ENCODE data around the gene SMIM1.

The SMIM1 gene

GRCh38 chr1:3759796-3760195, 12.8 kb upstream of the SMIM1 start:
- DNase-seq = no peak

GRCh38 chr1:3761296-3762010, 11.1 kb upstream of the SMIM1 start:
- no peak for DNase-seq

GRCh38 chr1:3762151-3762872, 10.2 kb upstream of the SMIM1 start:
- DNase-seq = no peak

GRCh38 chr1:3762873-3763228, 9.7 kb upstream of the SMIM1 start:
- no peak for DNase-seq

GRCh38 chr1:3763351-3764125, 9.0 kb upstream of the SMIM1 start:
- no peak for DNase-seq

- no peak for DNase-seq
These were observed 5.1 kb upstream of the SMIM1 start for GRCh38 chr1:3767328-3767925.

DNA sequence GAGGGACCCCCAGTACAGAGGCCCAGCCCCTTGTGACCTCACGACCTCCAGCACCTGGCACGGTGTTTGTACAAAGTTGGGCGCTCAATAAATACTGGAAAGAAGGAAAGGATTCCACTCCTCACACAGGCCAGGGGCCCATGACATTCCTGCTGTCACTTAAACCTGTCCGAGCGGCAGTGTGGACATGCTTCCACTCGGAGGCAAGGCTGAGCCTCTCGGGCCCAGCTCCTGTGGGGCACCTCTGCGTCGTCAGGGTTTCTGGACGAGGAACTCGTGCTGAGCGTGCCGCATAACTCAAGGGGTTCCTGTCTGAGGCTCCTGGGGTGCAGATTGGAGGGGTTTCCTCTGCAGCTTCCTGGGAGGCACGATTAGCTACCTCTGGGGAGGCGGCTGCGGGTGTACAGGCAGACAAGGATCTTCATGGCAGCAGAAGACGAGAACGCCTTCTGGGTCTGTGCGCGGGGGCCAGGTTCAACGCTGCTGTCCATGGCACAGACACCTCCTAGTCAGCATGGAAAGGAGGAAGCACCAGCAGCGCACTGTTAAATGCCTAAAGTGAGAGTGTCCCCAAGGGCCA, 3.6 kb upstream of the SMIM1 start:
- DNase-seq = no peak

- no peak for DNase-seq
These were observed 2.3 kb upstream of the SMIM1 start for GRCh38 chr1:3770047-3770765.

DNA sequence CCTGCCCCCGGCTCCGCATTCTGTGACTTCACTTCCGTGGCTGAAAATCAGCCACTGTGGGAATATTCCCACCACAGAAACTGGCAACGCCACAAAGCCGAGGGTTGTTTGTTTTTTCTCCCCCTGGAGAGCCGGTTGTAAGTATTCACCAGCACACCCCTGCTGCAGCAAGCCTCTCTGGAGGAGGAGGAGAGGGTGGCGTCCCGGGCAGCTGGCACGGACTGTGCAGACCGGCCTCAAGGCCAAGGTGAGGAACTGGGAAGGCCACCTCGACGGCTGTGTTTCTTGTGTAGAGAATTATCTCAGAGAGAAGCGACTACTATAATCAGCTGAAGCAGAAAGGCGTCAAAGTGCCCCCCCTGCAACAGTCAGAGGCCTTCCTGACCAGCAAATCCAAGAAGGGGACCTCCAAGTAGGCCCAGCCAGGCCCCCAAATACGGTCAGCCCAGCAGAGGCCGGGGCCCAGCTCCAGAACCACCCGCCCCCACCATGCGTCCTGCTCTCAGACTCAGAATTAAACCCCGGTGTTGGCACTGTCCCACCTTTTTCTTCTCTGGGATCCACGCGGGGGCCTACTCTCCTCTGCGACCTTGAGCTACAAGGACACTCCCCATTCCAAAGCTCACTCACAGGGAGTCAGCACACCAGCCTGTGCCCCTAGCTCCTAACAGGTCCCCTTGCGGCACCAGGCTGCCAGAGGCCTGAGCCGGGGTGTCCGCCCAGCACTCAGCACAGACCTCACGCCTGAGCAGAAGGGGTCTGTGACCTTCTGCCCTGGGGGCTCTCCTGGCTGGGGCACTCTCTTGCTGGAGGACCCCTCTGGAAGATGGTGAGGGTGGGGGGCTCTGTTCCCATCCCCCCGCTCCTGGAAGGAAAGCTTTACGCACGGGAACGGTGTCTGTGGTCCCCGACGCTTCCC, 1.2 kb upstream of the SMIM1 start:
- DNase-seq = no peak

GRCh38 chr1:3772027-3772714, 378 bp upstream of the SMIM1 start:
- DNase-seq = peak; percentile 18

- no peak for DNase-seq
These were observed 1.2 kb downstream of the SMIM1 start for GRCh38 chr1:3773572-3774275.

- DNase-seq = no peak
These were observed 1.9 kb downstream of the SMIM1 start for GRCh38 chr1:3774276-3774945.

GRCh38 chr1:3774946-3775489, 2.5 kb downstream of the SMIM1 start:
- no peak for DNase-seq

- no peak for DNase-seq
These were observed 3.1 kb downstream of the SMIM1 start for GRCh38 chr1:3775490-3776230.

DNA sequence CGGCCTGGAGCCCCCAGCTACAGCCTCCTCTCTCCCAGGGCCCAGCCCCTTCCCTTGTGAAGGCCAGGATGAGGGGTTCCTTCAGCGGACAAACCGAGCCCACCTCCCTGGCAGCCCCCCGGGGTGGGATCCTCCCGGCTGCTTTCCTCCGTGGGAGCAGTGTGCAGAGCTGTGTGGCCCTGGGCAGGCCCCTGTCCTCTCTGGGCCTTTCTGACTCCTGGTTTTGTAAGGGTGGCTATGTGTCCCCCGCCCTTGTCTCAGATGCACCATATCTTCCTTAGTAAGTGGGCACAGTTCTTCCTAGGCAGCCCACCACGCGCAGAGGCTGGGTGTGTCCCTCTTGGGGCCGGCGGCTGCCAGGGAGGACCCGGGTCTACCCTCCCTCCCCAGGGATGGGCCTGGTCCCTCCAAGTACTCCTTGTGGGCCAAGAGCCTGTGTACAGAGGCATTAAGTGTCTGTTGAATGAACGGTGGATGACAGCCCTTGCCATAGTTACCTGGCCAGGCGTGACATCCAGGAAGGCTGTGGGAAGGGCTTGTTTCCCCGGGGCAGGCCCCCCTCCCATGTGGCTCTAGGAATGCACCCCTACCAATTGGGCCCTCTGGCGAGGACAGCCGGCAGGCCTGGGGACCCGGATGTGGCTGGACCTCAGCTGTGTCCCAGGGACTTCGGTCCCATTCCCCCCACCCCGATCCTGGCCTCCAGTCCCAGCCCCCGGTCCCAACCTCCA, 3.8 kb downstream of the SMIM1 start:
- DNase-seq = no peak

DNA sequence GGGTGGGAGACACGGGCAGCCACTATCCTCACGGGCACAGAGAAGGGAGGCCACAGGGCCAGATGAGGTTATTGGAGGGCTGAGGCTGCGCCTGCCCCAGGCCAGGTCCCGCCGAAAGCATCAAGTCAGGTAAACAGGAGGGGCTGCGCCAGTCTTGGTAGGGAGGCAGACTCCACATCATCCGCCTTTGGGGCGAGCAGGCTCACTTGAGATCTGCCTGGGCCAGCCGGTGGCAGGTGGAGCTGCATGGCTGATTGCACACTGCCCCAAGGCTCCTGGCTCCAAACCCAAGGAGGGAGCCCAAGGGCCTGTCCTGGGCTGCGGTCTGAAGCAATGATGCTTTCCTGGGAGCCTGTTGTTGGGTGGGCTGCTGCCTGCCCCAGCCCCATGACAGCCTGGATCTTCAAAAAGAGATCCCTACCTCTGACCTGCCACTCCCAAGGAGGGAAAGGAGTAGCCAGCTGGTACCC, 4.6 kb downstream of the SMIM1 start:
- DNase-seq = no peak

Data from amniotic stem cell (primary cell).